Activated CD8-positive, alpha-beta memory T cell treated with anti-CD3 and anti-CD28 coated beads, Interleukin-2, amount 10 ng/mL, durations not matched to agents 7 days and 5 days (primary cell): ENCODE data around the gene NPL. TPM values are rescaled to one million over a fixed set of nuclear protein-coding genes. Genes with fewer than 3 reads are reported as not detected.

Experiments used
- ATAC-seq: fragments of 150-1000 bp; cut with Tn5 transposase; one replicate; pipeline ENCODE4 v1.10.0; 2021; ENCODE audit warnings: moderate library complexity
- CTCF ChIA-PET: fragments of 350-600 bp; sonication (Branson Sonifier 250); formaldehyde crosslinking; loops from one replicate; lab custom pipeline; 2021; ENCODE audit warnings: antibody characterized with exemption; lab: Charles Lee
- DNase-seq: peaks from one replicate; pipeline ENCODE4 v3.0.0-alpha.2; 2020
- H3K27ac Mint-ChIP-seq: one replicate; pipeline ENCODE4 v1.8.0; 2021; ENCODE audit warnings: mild to moderate bottlenecking, mixed read lengths
- H3K27me3 Mint-ChIP-seq: one replicate; pipeline ENCODE4 v1.8.0; 2021; ENCODE audit warnings: mixed read lengths
- H3K36me3 Mint-ChIP-seq: one replicate; pipeline ENCODE4 v1.8.0; 2021; ENCODE audit warnings: mild to moderate bottlenecking, mixed read lengths
- H3K4me1 Mint-ChIP-seq: one replicate; pipeline ENCODE4 v1.8.0; 2021; ENCODE audit warnings: mixed read lengths
- H3K4me3 Mint-ChIP-seq: one replicate; pipeline ENCODE4 v1.8.0; 2021; ENCODE audit warnings: mild to moderate bottlenecking, moderate library complexity, mixed read lengths
- H3K9me3 Mint-ChIP-seq: one replicate; pipeline ENCODE4 v1.8.0; 2022; ENCODE audit warnings: low read depth, mixed read lengths
- total RNA-seq, 2 experiments: library from RNA; stranded (reverse); gene quantifications; one replicate each; pipeline ENCODE4 v1.2.3, GENCODE V29; 2021

NPL gene
- total RNA-seq, 2 experiments from 2014 or later, result 1.8 to 10.1 TPM

GRCh38 chr1:182841368-182841988 is 51.9 kb downstream of the NPL start:
- Mint-ChIP-seq H3K36me3 (peaks cover 50% of the 10 kb centered on the region), H3K27me3 (no peaks in the 10 kb centered on the region), H3K4me3 (peak overlapping the region; percentile 95), H3K9me3 (no peaks in the 10 kb centered on the region), H3K27ac (peak overlapping the region; percentile 96), H3K4me1 (peaks cover 50% of the 10 kb centered on the region)
- DNase-seq, result no peak
- CTCF ChIA-PET, result interaction anchor here (2.1 kb wide), 1 partner anchor 12 kb away, joined by 9 read pairs; no protein-coding TSS in a partner anchor
- no peak for ATAC-seq

- DNase-seq (no peak), ATAC-seq (no peak)
- no peaks in the 10 kb centered on the region for H3K9me3 Mint-ChIP-seq
- H3K27ac Mint-ChIP-seq, result peak overlapping the region; percentile 33
- peak overlapping the region; percentile 6 for H3K4me3 Mint-ChIP-seq
- H3K27me3 Mint-ChIP-seq, result no peaks in the 10 kb centered on the region
- peaks cover 58% of the 10 kb centered on the region for H3K4me1 Mint-ChIP-seq
- CTCF ChIA-PET, result no interaction called here
- peaks cover 56% of the 10 kb centered on the region for H3K36me3 Mint-ChIP-seq
Measured at GRCh38 chr1:182842265-182842664, 52.7 kb downstream of the NPL start.

- H3K27ac Mint-ChIP-seq, result peak overlapping the region; percentile 36
- peak; percentile 34 for ATAC-seq
- H3K36me3 Mint-ChIP-seq, result peaks cover 77% of the 10 kb centered on the region
- CTCF ChIA-PET, result no interaction called here
- no peak for DNase-seq
- peaks cover 74% of the 10 kb centered on the region for H3K4me1 Mint-ChIP-seq
- no peaks in the 10 kb centered on the region for H3K27me3 Mint-ChIP-seq
- no peaks in the 10 kb centered on the region for H3K9me3 Mint-ChIP-seq
- no peak overlapping the region for H3K4me3 Mint-ChIP-seq
Measured at GRCh38 chr1:182845379-182845778, 55.8 kb downstream of the NPL start.

GRCh38 chr1:182845894-182846293 is 56.3 kb downstream of the NPL start:
- Mint-ChIP-seq H3K27me3 (no peaks in the 10 kb centered on the region), H3K4me3 (no peak overlapping the region), H3K4me1 (peaks cover 74% of the 10 kb centered on the region), H3K36me3 (peaks cover 75% of the 10 kb centered on the region), H3K27ac (peak overlapping the region; percentile 5), H3K9me3 (no peaks in the 10 kb centered on the region)
- CTCF ChIA-PET, result no interaction called here
- ATAC-seq, result no peak
- no peak for DNase-seq

- Mint-ChIP-seq H3K4me1 (peaks cover 70% of the 10 kb centered on the region), H3K27me3 (no peaks in the 10 kb centered on the region), H3K9me3 (no peaks in the 10 kb centered on the region), H3K27ac (no peak overlapping the region), H3K4me3 (no peak overlapping the region), H3K36me3 (peaks cover 73% of the 10 kb centered on the region)
- DNase-seq (no peak), ATAC-seq (no peak)
- CTCF ChIA-PET, result interaction anchor here (1.5 to 1.6 kb wide), 2 partner anchors 18 to 37 kb away, joined by 3 to 4 read pairs; no protein-coding TSS in a partner anchor
Measured at GRCh38 chr1:182847105-182847504, 57.5 kb downstream of the NPL start.

- no peaks in the 10 kb centered on the region for H3K27me3 Mint-ChIP-seq
- H3K27ac Mint-ChIP-seq, result peak overlapping the region; percentile 34
- H3K4me3 Mint-ChIP-seq, result no peak overlapping the region
- CTCF ChIA-PET, result no interaction called here
- H3K9me3 Mint-ChIP-seq, result no peaks in the 10 kb centered on the region
- DNase-seq, result no peak
- no peak for ATAC-seq
- H3K36me3 Mint-ChIP-seq, result peaks cover 70% of the 10 kb centered on the region
- H3K4me1 Mint-ChIP-seq, result peaks cover 56% of the 10 kb centered on the region
Measured at GRCh38 chr1:182848736-182849135, 59.2 kb downstream of the NPL start.

GRCh38 chr1:182850319-182850718 is 60.7 kb downstream of the NPL start:
- DNase-seq (no peak), ATAC-seq (no peak)
- Mint-ChIP-seq H3K36me3 (peaks cover 72% of the 10 kb centered on the region), H3K9me3 (no peaks in the 10 kb centered on the region), H3K4me3 (no peak overlapping the region), H3K4me1 (peaks cover 44% of the 10 kb centered on the region), H3K27ac (no peak overlapping the region), H3K27me3 (no peaks in the 10 kb centered on the region)
- CTCF ChIA-PET, result no interaction called here

- H3K9me3 Mint-ChIP-seq, result no peaks in the 10 kb centered on the region
- peaks cover 71% of the 10 kb centered on the region for H3K36me3 Mint-ChIP-seq
- H3K27me3 Mint-ChIP-seq, result no peaks in the 10 kb centered on the region
- DNase-seq (no peak), ATAC-seq (no peak)
- CTCF ChIA-PET, result no interaction called here
- H3K27ac Mint-ChIP-seq, result no peak overlapping the region
- H3K4me3 Mint-ChIP-seq, result no peak overlapping the region
- H3K4me1 Mint-ChIP-seq, result peaks cover 35% of the 10 kb centered on the region
Measured at GRCh38 chr1:182851825-182852224, 62.3 kb downstream of the NPL start.

GRCh38 chr1:182855911-182856310 is 66.3 kb downstream of the NPL start:
- Mint-ChIP-seq H3K36me3 (peaks cover 72% of the 10 kb centered on the region), H3K4me3 (no peak overlapping the region), H3K9me3 (no peaks in the 10 kb centered on the region), H3K4me1 (peaks cover 9% of the 10 kb centered on the region), H3K27me3 (no peaks in the 10 kb centered on the region), H3K27ac (no peak overlapping the region)
- no peak for ATAC-seq
- CTCF ChIA-PET, result no interaction called here
- DNase-seq, result no peak

- Mint-ChIP-seq H3K36me3 (peaks cover 76% of the 10 kb centered on the region), H3K27me3 (no peaks in the 10 kb centered on the region), H3K27ac (no peak overlapping the region), H3K4me1 (peaks cover 17% of the 10 kb centered on the region), H3K4me3 (no peak overlapping the region), H3K9me3 (no peaks in the 10 kb centered on the region)
- ATAC-seq (no peak), DNase-seq (no peak)
- CTCF ChIA-PET, result interaction anchor here (1.1 kb wide), 1 partner anchor 18 kb away, joined by 3 read pairs; no protein-coding TSS in a partner anchor
Measured at GRCh38 chr1:182857212-182857611, 67.6 kb downstream of the NPL start.

GRCh38 chr1:182860658-182861057 is 71.1 kb downstream of the NPL start:
- DNase-seq (no peak), ATAC-seq (no peak)
- no peak overlapping the region for H3K27ac Mint-ChIP-seq
- H3K36me3 Mint-ChIP-seq, result peaks cover 73% of the 10 kb centered on the region
- peaks cover 20% of the 10 kb centered on the region for H3K4me1 Mint-ChIP-seq
- CTCF ChIA-PET, result no interaction called here
- H3K4me3 Mint-ChIP-seq, result no peak overlapping the region
- H3K27me3 Mint-ChIP-seq, result no peaks in the 10 kb centered on the region
- no peaks in the 10 kb centered on the region for H3K9me3 Mint-ChIP-seq

- CTCF ChIA-PET, result interaction anchor here (0.7 kb wide), 1 partner anchor 27 kb away, joined by 3 read pairs; no protein-coding TSS in a partner anchor
- Mint-ChIP-seq H3K36me3 (peaks cover 80% of the 10 kb centered on the region), H3K27me3 (no peaks in the 10 kb centered on the region), H3K27ac (peak overlapping the region; percentile 45), H3K4me3 (no peak overlapping the region), H3K4me1 (peaks cover 22% of the 10 kb centered on the region), H3K9me3 (no peaks in the 10 kb centered on the region)
- ATAC-seq (peak; percentile 42), DNase-seq (no peak)
Measured at GRCh38 chr1:182861994-182862393, 72.4 kb downstream of the NPL start.

GRCh38 chr1:182862827-182863226 is 73.3 kb downstream of the NPL start:
- H3K27ac Mint-ChIP-seq, result no peak overlapping the region
- H3K4me3 Mint-ChIP-seq, result no peak overlapping the region
- no peaks in the 10 kb centered on the region for H3K9me3 Mint-ChIP-seq
- no peaks in the 10 kb centered on the region for H3K27me3 Mint-ChIP-seq
- peaks cover 79% of the 10 kb centered on the region for H3K36me3 Mint-ChIP-seq
- ATAC-seq (no peak), DNase-seq (no peak)
- CTCF ChIA-PET, result no interaction called here
- peaks cover 22% of the 10 kb centered on the region for H3K4me1 Mint-ChIP-seq

GRCh38 chr1:182863940-182864339 is 74.4 kb downstream of the NPL start:
- no peak overlapping the region for H3K4me3 Mint-ChIP-seq
- peaks cover 75% of the 10 kb centered on the region for H3K36me3 Mint-ChIP-seq
- ATAC-seq, result no peak
- no peaks in the 10 kb centered on the region for H3K9me3 Mint-ChIP-seq
- CTCF ChIA-PET, result no interaction called here
- H3K27me3 Mint-ChIP-seq, result no peaks in the 10 kb centered on the region
- no peak for DNase-seq
- H3K27ac Mint-ChIP-seq, result no peak overlapping the region
- peaks cover 20% of the 10 kb centered on the region for H3K4me1 Mint-ChIP-seq
